ENCODE results near the gene SHROOM2. TPM values are rescaled to one million over a fixed set of nuclear protein-coding genes. Genes with fewer than 3 reads are reported as not detected.

Gene SHROOM2
- total and polyA plus RNA-seq, 2 of the 4 experiments (the other 2 are of a cell fraction): 8.1 to 14.2 TPM

GRCh38 chrX:9802737-9803136 lies 16.5 kb downstream of the SHROOM2 start:
- Histone ChIP-seq H4K91ac (ENCODE audit: insufficient read depth, low read depth, low read length) (no peak overlapping the region), H3K23ac (ENCODE audit: low read depth, low read length) (no peak overlapping the region), H3K79me1 (ENCODE audit: low read depth in 1 of 2, low read length in 2 of 2) (no peaks in the 10 kb centered on the region), H3K18ac (ENCODE audit: low read depth, low read length) (no peak overlapping the region), H2BK20ac (ENCODE audit: low read depth, low read length) (no peak overlapping the region), H2BK5ac (ENCODE audit: low read depth, low read length, poor library complexity, severe bottlenecking) (no peak overlapping the region), H2BK120ac (ENCODE audit: low read depth, low read length) (no peak overlapping the region), H3K27me3 (ENCODE audit: control insufficient read depth, insufficient read depth, low read length) (no peaks in the 10 kb centered on the region), H3K14ac (replicated peaks; ENCODE audit: low read depth, low read length) (no peak overlapping the region), H2BK15ac (ENCODE audit: low read depth, low read length) (no peak overlapping the region), H3K36me3 (ENCODE audit: control insufficient read depth, insufficient read depth, low read length) (no peaks in the 10 kb centered on the region), H2AFZ (replicated peaks; ENCODE audit: low read length, poor library complexity) (no peak overlapping the region), H3K27ac (ENCODE audit: insufficient read depth, low read length) (no peak overlapping the region), H3K9me1 (ENCODE audit: insufficient read depth, low read length) (no peaks in the 10 kb centered on the region), H3K4me1 (ENCODE audit: control insufficient read depth, insufficient read depth, low read length) (no peaks in the 10 kb centered on the region), H4K5ac (ENCODE audit: low read depth, low read length) (no peak overlapping the region), H3K9me3 (ENCODE audit: control insufficient read depth, insufficient read depth, low read length) (peaks cover 7% of the 10 kb centered on the region), H4K20me1 (ENCODE audit: insufficient read depth, low read length) (no peaks in the 10 kb centered on the region), H3K4me3 (ENCODE audit: insufficient read depth, low read depth, low read length) (no peak overlapping the region), H3K4me2 (ENCODE audit: low read depth, low read length) (no peak overlapping the region), H4K8ac (ENCODE audit: low read depth in 2 of 2, low read length in 2 of 2) (no peak overlapping the region), H3K4ac (ENCODE audit: low read depth, low read length) (no peak overlapping the region), H2AK5ac (ENCODE audit: low read depth, low read length) (no peak overlapping the region), H2AK9ac (replicated peaks; ENCODE audit: low read depth, low read length, poor library complexity) (no peak overlapping the region), H3K56ac (ENCODE audit: extremely low read depth, insufficient read depth, low read length) (no peak overlapping the region), H3K9ac (ENCODE audit: low read depth, low read length) (no peak overlapping the region)
- DNase-seq (no peak), ATAC-seq (ENCODE audit: low read depth) (no peak)
- intact Hi-C loops (cut with micrococcal nuclease) (no loop called here), dilution Hi-C loops (cut with HindIII; ENCODE audit: low sequenced_read_pairs, unreplicated experiment) (no loop called here), in situ Hi-C loops (cut with MboI; ENCODE audit: low sequenced_read_pairs) (no loop called here)
- TF ChIP-seq, protein P1, sequence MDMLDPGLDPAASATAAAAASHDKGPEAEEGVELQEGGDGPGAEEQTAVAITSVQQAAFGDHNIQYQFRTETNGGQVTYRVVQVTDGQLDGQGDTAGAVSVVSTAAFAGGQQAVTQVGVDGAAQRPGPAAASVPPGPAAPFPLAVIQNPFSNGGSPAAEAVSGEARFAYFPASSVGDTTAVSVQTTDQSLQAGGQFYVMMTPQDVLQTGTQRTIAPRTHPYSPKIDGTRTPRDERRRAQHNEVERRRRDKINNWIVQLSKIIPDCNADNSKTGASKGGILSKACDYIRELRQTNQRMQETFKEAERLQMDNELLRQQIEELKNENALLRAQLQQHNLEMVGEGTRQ (IDR thresholded peaks at IDR 0.05; ENCODE audit: low read depth, low read length): no peak
- TF ChIP-seq MAZ (IDR thresholded peaks at IDR 0.05; ENCODE audit: borderline replicate concordance, low read depth, low read length): no peak
- no TSS peak for BruUV-seq (replicated peaks)
- no CpG with 5 or more reads among the region's 4 CpGs for WGBS, 2 experiments (ENCODE audit: extremely low coverage in 2 of 2, insufficient read length in 1 of 2)
- POLR2A ChIA-PET (ENCODE audit: unreplicated experiment): interaction anchor here (0.6 kb wide), 1 partner anchor 9 kb away, joined by 9 read pairs; no protein-coding TSS in a partner anchor
- CTCF ChIA-PET: no interaction called here
